WTC11 (cell line): ENCODE measurements around the gene CDHR5.

Experiments
- ATF1 ChIP-seq: sonication (generic); formaldehyde crosslinking; IDR thresholded peaks from 2 replicates; pipeline ENCODE4 v1.8.1; 2023; ENCODE audit warnings: mild to moderate bottlenecking, moderate library complexity, missing genetic modification reagents
- CBFB ChIP-seq: sonication (generic); formaldehyde crosslinking; IDR thresholded peaks from 2 replicates; pipeline ENCODE4 v1.8.1; 2022; ENCODE audit warnings: mild to moderate bottlenecking, low read depth, missing genetic modification reagents
- ELF4 ChIP-seq: sonication (generic); formaldehyde crosslinking; IDR thresholded peaks from 2 replicates; pipeline ENCODE4 v1.8.1; 2022; ENCODE audit warnings: low read depth, mild to moderate bottlenecking, moderate library complexity, missing genetic modification reagents
- KAT7 ChIP-seq: sonication (generic); formaldehyde crosslinking; IDR thresholded peaks from 2 replicates; pipeline ENCODE4 v1.8.1; 2023; ENCODE audit warnings: missing genetic modification reagents, mild to moderate bottlenecking, borderline replicate concordance
- TF ChIP-seq, protein P1 (sequence below): sonication (generic); formaldehyde crosslinking; conservative IDR thresholded peaks from 2 replicates; pipeline ENCODE4 v1.8.1; 2022; ENCODE audit warnings: mild to moderate bottlenecking, missing genetic modification reagents
- TF ChIP-seq, protein P2 (sequence below): fragments of 200-600 bp; IDR thresholded peaks from 2 replicates; pipeline ENCODE4 v1.8.0; 2022; ENCODE audit warnings: antibody characterized with exemption
- TF ChIP-seq, protein P3 (sequence below): sonication (generic); formaldehyde crosslinking; IDR thresholded peaks from 2 replicates; pipeline ENCODE4 v1.8.0; 2023; ENCODE audit warnings: missing genetic modification reagents
- TF ChIP-seq, protein P4 (sequence below): sonication (generic); formaldehyde crosslinking; IDR thresholded peaks from 2 replicates; pipeline ENCODE4 v1.8.1; 2022; ENCODE audit warnings: low read depth, missing genetic modification reagents, borderline replicate concordance
- TF ChIP-seq, protein P5 (sequence below): sonication (generic); formaldehyde crosslinking; IDR thresholded peaks from 2 replicates; pipeline ENCODE4 v1.8.1; 2022; ENCODE audit warnings: missing genetic modification reagents, borderline replicate concordance

DNA sequence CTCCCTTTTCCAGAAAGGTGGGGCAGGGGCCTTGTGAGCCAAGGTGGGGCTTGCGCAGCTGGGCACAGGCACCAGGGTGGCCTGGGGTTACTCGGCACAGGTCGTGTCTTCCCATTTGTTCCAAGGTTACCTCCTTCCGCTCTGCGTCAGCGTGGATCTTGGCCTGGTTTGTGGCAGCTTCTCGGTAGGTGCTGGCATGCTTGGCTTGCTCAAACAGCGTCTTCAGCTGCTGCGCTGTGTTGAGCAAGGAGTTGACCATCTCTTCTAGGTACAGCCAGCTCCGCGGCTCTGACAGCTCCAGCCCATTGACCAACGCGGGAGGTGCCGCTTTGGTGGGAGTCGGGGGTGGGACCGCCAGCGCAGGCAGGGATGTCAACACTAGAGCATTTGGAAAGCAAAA, 49.7 kb upstream of the CDHR5 start:
- TF ChIP-seq, protein P1, sequence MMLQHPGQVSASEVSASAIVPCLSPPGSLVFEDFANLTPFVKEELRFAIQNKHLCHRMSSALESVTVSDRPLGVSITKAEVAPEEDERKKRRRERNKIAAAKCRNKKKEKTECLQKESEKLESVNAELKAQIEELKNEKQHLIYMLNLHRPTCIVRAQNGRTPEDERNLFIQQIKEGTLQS (CRISPR knock-in tag) = no peak
- TF ChIP-seq, protein P2, sequence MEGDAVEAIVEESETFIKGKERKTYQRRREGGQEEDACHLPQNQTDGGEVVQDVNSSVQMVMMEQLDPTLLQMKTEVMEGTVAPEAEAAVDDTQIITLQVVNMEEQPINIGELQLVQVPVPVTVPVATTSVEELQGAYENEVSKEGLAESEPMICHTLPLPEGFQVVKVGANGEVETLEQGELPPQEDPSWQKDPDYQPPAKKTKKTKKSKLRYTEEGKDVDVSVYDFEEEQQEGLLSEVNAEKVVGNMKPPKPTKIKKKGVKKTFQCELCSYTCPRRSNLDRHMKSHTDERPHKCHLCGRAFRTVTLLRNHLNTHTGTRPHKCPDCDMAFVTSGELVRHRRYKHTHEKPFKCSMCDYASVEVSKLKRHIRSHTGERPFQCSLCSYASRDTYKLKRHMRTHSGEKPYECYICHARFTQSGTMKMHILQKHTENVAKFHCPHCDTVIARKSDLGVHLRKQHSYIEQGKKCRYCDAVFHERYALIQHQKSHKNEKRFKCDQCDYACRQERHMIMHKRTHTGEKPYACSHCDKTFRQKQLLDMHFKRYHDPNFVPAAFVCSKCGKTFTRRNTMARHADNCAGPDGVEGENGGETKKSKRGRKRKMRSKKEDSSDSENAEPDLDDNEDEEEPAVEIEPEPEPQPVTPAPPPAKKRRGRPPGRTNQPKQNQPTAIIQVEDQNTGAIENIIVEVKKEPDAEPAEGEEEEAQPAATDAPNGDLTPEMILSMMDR = no peak
- TF ChIP-seq CBFB = no peak
- no peak for TF ChIP-seq ELF4
- no peak for TF ChIP-seq ATF1 (CRISPR knock-in tag)
- TF ChIP-seq, protein P3, sequence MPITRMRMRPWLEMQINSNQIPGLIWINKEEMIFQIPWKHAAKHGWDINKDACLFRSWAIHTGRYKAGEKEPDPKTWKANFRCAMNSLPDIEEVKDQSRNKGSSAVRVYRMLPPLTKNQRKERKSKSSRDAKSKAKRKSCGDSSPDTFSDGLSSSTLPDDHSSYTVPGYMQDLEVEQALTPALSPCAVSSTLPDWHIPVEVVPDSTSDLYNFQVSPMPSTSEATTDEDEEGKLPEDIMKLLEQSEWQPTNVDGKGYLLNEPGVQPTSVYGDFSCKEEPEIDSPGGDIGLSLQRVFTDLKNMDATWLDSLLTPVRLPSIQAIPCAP = no peak
- TF ChIP-seq, protein P4, sequence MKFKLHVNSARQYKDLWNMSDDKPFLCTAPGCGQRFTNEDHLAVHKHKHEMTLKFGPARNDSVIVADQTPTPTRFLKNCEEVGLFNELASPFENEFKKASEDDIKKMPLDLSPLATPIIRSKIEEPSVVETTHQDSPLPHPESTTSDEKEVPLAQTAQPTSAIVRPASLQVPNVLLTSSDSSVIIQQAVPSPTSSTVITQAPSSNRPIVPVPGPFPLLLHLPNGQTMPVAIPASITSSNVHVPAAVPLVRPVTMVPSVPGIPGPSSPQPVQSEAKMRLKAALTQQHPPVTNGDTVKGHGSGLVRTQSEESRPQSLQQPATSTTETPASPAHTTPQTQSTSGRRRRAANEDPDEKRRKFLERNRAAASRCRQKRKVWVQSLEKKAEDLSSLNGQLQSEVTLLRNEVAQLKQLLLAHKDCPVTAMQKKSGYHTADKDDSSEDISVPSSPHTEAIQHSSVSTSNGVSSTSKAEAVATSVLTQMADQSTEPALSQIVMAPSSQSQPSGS (CRISPR knock-in tag) = no peak
- no peak for TF ChIP-seq KAT7 (CRISPR knock-in tag)
- TF ChIP-seq, protein P5, sequence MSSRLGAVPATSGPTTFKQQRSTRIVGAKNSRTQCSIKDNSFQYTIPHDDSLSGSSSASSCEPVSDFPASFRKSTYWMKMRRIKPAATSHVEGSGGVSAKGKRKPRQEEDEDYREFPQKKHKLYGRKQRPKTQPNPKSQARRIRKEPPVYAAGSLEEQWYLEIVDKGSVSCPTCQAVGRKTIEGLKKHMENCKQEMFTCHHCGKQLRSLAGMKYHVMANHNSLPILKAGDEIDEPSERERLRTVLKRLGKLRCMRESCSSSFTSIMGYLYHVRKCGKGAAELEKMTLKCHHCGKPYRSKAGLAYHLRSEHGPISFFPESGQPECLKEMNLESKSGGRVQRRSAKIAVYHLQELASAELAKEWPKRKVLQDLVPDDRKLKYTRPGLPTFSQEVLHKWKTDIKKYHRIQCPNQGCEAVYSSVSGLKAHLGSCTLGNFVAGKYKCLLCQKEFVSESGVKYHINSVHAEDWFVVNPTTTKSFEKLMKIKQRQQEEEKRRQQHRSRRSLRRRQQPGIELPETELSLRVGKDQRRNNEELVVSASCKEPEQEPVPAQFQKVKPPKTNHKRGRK = no peak
